Renal pelvis (tissue), 4 donors: Measurements from ENCODE around the gene MYO16. TPM values are rescaled to one million over a fixed set of nuclear protein-coding genes. Genes with fewer than 3 reads are reported as not detected.

Source experiments
- DNase-seq: peaks from one replicate; pipeline ENCODE4 v3.0.0-alpha.2; 2013
- polyA plus RNA-seq, 3 donors: library from polyadenylated mRNA; unstranded; fragments of 120-200 nt; gene quantifications; one replicate each; pipeline ENCODE4 v1.2.1, GENCODE V29; 2013; ENCODE audit not compliant: insufficient read length in 3 of 3

The MYO16 gene
- polyA plus RNA-seq, 3 donors, result 0.26 to 0.54 (median 0.52) TPM

DNA sequence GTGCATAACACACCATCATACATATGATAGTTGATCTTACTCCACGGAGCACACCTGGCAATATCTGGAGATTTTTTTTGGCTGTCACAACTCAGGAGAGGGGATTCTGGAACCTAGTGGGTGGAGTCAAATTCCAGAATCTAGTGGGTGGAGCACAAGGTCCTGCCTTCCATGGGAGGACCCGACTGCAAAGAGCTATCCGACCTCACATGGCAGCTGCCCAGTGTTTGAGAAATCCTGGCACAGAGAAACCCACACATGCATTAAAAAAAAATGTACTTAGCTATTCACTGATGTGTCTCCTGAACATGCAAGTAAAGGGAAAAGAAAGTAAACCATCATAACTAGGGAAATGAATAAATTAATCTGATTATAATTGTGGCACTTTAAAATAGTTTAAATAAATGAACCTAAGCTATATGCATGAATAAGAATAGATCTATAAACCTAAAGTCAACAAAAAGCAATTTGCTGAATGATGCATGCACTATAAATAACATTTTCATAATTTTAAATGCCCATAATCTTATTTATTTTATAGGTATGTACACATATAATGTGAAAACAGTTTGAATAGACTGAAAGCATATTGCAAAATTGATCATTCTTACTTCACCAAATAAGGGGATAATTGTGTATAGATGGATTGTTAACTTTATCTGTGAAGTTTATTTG is 300.3 kb downstream of the MYO16 start:
- no peak for DNase-seq

DNA sequence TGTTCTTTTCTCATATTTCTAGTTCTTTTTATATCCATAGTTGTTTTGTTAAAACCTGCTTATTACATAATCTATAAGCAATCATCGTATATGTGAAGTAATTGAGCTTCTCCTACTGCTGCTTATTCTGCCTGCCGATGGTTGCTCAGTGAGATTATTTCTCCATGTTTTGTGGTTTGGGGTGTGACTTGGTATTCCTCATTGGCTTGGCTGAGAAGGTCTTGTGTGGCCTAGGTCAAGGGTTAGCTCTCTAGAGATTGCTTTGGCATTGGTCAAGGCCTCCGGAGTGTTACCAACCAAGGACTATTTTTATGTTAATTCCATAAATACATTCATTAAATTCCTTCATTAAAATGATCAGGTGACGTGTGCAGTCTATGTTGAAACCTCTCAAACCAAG is 302.8 kb downstream of the MYO16 start:
- DNase-seq, result no peak

DNA sequence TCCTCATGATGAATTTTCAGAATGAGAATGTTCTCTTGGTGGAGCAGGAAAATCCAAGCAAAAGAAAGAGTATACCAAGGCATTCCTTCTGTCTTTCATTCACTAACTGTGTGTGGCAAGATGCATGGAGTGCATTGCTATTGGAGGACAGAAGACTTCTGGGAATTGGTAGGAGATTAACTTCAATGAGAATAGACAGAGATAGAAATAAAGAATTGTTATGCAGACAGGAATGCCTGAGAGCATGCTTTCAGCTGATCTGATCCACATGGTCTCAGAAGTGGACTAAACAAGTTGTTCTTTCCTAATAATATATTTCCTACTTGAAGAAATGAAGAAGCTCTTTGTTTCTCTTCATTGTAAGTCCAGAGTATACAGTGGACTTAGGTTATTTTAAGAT is 303.6 kb downstream of the MYO16 start:
- no peak for DNase-seq

DNA sequence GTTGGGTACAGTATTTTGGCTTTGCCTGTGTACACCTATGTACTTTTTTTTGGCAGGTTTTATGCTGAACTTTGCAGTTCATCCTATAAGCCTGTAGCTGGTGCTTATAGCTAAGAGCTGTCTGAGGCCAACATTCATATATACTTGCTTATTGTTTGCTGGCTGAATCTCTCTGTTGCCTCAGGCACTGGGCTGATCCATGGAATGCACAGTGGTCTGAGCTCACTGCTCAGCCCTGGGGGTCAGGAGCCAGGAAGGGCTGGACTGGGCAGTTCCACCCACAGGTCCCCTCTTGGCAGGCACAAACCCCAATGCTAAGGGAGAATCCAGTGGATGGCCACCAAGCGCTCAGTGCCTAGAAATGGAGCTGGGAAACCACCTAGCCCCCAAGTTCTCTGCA is 308.7 kb downstream of the MYO16 start:
- DNase-seq, result no peak

DNA sequence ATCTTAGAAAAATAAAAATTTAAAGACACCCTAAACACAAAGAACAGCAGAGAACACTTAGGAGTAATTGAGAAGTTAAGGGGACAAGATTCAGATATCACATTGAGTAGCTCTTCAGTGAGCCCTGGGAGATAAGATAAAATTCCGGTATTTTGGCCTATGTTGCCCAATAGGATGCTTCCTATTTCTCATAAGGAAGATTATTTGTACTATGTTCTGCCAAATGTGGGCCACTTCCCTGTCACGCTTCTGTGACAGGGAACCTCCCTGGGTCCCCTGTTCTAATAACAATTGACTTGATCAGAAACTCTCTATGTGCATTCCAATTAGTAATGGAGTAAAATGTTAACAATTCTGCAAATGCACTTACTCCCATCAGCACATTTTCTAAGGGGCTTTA is 310.7 kb downstream of the MYO16 start:
- DNase-seq, result no peak

DNA sequence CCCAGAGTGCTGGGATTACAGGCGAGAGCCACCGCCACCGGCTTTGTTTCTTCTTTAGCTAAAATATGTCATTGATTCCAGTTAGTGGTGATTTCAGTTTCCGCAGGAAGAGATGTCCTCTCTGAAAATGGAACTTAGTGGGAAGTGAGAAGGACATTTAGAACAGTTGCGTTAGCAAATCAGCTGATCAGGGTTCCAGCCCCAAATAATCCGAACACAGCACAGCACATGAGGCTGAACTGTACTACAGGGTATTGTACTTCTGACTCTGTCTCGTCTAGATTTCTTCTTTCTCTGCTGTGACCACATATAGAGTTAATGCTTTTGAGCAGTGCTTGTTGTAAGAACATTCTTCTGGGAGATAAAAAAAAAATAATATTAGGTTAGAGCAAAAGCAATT is 314.4 kb downstream of the MYO16 start:
- no peak for DNase-seq

DNA sequence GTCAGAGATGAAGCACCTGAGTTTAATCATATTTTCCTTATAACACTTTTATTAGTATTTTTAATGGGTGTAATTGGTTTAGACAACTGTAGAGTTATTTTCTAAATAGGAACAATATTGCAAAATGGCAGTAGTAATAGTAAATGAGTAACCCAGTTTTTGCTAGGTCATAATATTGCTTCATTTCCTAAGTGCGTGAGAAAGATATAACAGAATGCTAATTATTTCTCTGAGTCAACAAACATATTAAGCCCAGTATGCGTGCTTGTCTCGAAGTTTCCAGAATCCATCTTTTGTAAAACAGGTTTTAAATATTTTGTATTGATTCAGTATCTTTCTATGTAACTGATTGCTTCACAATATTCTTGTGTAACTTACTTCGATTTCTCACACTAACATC is 315.3 kb downstream of the MYO16 start:
- DNase-seq, result no peak

DNA sequence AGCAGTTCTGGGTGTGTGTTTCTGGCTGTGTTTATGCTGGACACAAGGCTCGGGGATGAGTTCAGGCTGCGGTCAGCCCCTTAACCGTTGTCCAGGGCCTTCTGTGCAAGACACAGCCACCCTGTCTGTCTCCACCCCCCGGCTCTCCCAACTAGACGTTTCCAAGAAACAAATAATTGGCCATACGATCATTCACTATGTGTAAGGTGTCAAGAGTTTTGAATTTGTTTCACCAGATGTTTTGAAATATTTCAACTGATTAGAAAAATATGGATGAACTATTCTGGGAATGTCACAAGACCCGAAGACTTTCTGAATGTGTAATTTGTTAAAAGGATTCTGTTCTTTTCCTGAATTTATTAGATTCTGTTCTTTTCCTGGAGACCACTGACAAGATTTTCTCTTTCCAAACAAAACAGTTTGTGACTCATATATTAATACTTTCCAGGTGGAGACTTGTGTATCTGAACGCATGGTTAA is 318.2 kb downstream of the MYO16 start:
- DNase-seq, result no peak

DNA sequence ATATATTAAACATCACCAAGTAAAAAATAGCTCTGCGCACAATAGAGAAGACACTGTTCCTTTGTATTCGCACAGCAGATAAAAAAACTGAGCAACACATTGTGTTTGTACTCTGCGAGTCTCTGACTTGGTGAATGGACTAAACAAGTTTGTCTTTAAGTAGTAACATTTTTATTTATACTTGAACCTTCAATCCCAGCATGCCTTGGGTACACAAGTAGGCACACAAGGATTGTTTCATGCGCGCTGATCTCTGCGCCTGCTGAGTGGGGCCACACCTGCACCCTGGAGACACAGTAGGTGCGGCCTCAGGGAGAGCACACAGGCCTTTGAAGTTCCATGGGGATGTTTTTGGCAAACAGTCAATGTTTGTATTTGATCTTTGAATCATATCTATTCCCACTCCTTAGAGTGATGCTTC is 318.9 kb downstream of the MYO16 start:
- no peak for DNase-seq

DNA sequence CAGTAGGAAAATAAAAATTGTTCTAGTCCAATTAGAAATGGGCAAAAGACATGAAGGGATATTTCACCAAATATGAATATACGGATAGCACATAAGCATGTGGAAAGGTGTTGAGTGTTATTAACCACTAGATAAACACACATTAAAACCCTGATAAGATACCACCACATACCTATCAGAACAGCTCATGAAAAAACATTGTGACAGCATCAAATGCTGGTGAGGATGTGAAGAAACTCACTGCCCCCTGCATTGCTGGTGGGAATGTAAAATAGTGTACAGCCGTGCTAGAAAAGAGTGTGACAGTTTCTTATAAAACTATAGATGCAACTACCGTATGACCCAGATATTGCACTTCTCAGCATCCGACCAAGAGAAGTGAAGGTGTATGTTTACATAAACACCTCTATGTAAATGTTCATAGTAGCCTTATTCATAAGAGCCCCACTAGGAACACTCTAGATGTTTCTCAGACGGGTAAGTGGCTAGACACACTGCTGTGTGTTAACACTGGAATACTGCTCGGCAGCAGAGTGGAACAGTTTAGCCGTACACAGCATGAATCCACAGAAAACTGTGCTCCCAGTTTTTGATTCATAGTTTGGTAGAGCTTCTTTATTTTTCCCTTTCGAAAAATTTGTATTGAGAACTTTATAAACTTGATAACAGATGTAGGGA is 321.1 kb downstream of the MYO16 start:
- no peak for DNase-seq

DNA sequence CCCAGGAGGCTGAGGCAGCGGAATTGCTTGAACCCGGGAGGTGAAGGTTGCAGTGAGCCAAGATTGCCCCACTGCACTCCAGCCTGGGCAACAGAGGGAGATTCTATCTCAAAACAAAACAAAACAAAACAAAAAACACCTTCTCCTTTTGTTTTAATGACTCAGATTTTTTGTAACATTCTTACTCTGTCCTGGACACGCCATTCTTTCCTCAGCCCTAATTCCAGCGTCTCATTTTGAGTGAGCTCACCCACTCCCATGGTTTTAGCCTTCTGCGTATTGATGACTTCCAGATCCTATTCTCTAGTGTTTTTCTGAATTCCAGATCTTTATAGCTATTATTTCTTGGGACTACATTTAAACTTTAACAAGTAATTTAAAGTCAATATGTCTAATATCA is 326.3 kb downstream of the MYO16 start:
- DNase-seq, result no peak

DNA sequence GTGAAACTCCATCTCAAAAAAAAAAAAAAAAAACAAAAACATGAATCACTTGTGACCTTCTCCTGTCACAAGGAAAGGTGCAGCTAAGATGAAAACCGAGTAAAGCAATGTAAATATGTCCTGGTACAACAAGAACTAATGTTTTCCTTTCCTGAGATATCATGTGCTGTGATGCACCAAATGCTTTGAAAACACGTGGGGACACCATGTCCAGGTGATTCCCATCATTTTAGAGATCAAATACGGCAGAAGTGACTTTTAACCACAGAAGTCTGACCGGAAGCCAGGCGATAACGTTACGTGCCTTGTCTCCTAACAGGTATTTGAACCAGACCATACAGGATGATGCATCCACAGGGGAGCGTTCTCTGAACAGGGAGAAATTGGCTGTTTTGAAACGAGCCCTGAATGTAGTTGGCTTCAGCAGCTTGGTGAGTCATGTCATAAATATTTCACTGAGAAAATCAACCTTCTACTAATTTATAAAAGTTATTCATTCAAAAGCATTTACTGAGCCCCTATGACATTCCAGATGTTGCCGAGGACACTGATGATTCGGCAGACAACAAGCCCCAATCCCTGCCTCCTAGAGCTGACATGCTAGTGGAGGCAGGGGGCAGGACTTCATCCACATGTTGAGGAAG is 328.1 kb downstream of the MYO16 start:
- no peak for DNase-seq

DNA sequence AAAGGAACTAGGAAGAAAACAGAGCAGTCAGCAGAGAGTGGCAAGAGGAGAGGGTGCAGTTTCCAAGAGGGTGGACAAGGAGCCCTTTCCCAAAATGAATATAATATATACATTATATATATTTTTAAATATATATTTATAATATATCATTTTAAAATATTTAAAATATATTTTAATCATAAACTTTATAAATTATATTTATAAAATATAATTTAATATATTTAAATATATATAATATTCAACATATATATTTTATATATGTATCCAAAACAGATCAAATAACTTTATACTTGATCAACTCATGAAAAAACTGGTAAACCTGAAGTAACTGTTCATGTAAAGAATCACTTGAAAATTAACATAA is 328.6 kb downstream of the MYO16 start:
- no peak for DNase-seq

DNA sequence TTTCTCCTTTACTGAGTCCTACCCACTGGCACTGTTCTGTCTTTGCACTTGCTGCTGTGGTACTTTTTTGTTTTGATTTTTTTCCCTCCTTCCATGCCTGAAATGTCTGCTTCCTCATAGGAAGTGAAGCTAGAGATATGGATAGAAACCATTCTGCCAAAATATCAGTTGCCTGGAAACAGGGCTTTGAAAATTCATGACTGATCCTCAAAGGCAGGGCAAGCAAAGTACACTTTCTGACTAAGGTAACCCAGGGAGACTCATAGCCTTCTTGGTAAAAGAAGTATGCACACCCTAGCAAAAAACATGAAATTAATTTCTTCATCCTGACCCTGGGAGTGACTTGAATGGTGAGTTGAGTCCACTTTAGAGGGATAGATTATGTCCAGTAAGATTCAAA is 329.8 kb downstream of the MYO16 start:
- no peak for DNase-seq

DNA sequence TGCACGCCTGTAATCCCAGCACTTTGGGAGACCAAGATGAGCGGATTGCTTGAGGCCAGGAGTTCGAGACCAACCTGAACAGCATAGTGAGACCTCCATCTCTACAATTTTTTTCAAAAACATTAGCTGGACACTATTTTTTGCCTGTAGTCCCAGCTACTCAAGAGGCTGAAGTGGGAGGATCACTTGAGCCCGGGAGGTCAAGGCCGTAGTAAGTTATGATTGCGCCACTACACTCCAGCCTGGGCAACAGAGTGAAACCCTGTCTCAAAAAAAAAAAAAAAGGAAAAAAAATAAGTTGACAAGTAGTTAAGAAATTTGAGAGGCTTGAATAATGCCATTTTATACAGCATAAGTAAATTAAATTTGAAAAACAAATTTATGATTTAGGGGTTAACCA is 330.6 kb downstream of the MYO16 start:
- no peak for DNase-seq

DNA sequence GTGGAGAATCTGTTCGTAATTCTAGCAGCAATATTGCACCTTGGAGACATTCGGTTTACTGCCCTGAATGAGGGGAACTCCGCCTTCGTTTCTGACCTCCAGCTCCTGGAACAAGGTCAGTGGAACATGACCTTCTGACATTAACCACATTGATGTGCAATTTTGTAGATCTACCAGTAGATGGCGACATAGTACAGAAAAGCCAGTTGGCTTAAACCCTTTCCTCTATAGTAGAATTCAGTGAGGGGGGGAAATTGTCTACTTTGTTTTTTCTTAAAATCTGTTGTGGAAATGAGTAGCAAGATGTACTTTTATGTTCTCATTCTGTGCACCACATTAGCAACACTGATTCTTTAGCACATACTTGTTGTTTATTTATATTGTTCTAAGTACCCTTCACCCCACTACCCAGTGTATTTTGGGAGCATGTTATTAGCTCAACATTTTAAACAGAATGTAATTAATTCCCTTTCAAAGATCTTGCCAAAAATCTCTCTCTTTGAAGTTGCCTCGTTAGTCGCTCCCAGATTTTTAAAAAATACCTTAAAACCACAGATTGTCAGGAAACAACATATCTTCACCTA is 332.2 kb downstream of the MYO16 start:
- DNase-seq, result peak; percentile 44

DNA sequence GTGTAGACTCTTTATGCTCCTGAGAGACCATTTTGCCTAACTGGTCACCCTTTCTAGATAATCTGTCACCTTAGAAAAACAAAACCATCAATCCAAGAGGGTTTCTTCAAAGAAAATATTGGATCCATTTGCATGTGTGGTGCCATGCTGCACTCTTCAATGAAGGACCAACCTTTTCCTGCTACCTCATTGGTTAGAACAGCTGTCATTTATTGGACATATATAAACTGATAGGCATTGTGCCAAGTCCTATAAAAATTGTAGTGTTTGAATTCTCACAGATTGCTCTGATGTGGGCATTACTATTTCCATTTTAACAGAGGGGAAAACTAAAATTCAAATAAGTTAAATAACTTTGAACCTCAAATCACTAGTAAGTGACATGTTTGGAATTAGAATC is 333.2 kb downstream of the MYO16 start:
- DNase-seq, result no peak

DNA sequence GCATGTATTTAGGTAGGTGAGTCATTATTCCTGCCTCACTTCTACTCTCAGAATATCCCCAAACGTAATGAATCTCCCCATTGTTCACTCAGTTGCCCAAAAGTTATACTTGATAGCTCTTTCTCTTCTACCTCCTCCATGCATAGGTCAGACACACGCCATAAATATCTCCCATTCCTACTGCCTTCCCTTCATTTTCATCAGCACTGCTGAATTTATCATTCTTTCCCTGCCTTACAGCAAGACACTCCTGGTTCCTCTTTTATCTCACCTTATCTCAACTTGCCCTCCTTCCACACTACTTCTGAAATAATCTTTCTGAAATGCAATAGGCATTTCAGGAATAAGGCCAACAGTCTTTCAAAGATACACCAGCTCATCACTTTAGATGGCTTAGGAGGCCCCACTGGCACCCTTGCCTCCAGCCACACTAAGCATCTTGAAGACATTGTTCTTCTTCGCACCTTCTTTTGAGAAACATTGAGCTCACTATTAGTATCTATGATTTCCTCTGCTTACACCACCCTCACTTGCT is 333.9 kb downstream of the MYO16 start:
- no peak for DNase-seq

DNA sequence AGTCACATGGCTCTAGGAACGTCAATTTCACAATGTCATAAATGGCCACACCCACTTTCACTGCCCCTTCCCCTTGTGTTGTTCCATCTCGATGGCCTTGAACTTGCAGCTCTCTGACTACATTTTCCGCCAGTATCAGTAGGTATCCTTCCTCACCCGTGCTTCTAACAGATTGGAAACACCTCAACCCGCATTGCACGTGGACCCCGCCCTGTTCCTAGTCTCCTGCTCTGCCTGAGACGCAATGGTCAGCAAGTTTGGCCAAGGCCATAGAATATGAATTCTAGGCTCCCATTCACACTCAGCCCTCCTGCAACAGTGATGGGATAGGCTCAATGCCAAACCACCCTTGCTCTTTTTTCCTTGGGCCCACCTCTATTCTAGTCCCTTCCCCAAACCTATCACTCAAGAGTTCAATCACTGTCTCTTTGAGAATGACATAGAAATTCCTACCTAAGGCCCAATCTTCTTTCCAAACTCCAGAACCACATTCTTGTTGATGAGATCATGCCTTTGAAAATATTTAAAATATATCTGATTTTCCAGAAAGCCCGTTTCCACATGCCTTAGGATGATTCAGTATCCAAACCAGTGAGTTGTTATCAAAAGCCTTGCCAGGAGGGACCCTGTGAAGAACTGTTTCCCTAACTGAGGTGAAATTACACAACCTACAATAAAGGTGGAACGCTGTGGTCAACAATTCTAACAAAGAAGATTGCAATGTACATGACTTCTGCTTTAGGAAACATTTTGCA is 334.6 kb downstream of the MYO16 start:
- DNase-seq, result no peak

DNA sequence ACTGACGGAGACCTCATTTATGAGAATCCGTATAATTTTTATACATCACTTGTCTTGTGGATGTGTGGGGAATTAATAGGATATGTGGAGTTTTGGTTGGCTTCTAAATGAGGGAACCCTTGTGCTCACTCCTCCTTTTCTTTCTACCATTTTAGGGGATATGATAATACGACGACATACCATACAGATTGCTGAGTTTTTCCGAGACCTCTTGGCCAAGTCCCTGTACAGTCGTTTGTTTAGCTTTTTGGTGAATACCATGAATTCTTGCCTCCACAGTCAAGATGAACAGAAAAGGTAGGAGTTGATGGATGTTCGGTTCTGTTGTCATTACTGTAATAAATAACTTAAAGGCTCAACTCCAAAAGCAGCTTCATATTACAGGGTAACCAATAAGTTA is 335.2 kb downstream of the MYO16 start:
- DNase-seq, result no peak

DNA sequence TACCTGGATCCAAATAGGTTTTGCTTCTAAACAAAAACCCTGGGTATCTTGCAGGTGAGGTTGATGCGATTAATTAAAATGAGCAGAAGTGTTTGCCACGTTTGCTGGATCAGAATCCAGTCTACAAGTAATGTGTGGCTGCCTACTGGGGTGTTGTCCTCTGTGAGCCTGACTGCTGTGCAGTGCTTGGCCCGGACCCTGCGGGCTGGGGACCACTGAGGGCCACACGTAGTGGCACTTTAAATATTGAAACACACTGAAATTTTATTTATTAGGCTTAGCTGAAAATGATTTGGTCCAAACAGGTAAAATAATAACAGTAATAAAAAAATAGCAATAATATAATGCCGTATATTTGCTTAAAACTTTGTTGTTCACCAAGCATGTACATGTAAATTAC is 338.0 kb downstream of the MYO16 start:
- no peak for DNase-seq

DNA sequence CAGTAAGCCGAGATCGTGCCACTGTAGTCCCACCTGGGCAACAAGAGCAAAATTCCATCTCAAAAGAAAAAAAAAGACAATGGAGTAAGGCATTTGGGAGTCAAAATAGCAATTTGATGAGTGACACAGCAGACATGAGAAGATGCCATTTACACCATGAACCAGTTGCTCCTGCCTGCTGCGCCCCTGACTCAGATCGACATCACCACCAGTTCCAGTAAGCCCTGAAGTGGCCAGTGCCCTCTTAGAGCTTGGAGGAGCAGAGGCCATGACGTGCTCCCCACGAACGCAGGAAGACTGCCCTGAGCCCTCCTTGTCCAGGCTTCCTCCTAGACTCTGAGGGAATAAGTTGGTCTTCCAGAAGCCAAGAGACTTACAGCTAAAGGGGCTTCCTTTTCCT is 339.2 kb downstream of the MYO16 start:
- no peak for DNase-seq
